SK-N-SH (cell line): ENCODE data around the gene APLP1. TPM values are rescaled to one million over a fixed set of nuclear protein-coding genes. Genes with fewer than 3 reads are reported as not detected.

ENCODE experiments used
- CTCF ChIA-PET: fragments of 300-600, 350-600 bp; formaldehyde crosslinking; extraction: SDS; loops from one replicate; lab custom pipeline; 2021; lab: Yijun Ruan, JAX
- POLR2A ChIA-PET: fragments of 350-600 bp; sonication (Branson Sonifier 250); formaldehyde crosslinking; extraction: SDS; loops from one replicate; lab custom pipeline; 2020; ENCODE audit warnings: antibody characterized with exemption, inconsistent platforms; lab: Yijun Ruan, JAX
- DNase-seq: peaks from one replicate; pipeline ENCODE4 v3.0.0; 2012
- H2AFZ ChIP-seq: fragments of 200-600 bp; sonication (generic); 2 replicates; pipeline ENCODE4 v1.8.1; 2016; ENCODE audit warnings: antibody characterized with exemption, mild to moderate bottlenecking, low read depth
- H3F3A ChIP-seq: fragments of 200-600 bp; sonication (generic); replicated peaks from 2 replicates; pipeline ENCODE3; 2016; ENCODE audit warnings: antibody characterized with exemption, mild to moderate bottlenecking; ENCODE audit not compliant: insufficient read depth
- H3K27ac ChIP-seq, 2 experiments: fragments of 200-500 bp in 1 of 2; fragments of 200-600 bp in 1 of 2; sonication (Bioruptor generic) in 1 of 2; sonication (generic), shearing (Covaris generic) in 1 of 2; 2 replicates each; pipeline versions ENCODE4 v1.5.1 to v1.6.1; 2014 to 2016; ENCODE audit warnings: low read depth in 2 of 2, inconsistent platforms in 1 of 2, low read length in 1 of 2, mild to moderate bottlenecking in 1 of 2, mixed read lengths in 1 of 2
- H3K27me3 ChIP-seq: fragments of 200-600 bp; sonication (generic), shearing (Covaris generic); 2 replicates; pipeline ENCODE4 v1.6.1; 2016; ENCODE audit warnings: mixed run types; ENCODE audit not compliant: insufficient read depth
- H3K36me3 ChIP-seq, 2 experiments: fragments of 200-500 bp in 1 of 2; fragments of 200-600 bp in 1 of 2; sonication (Bioruptor generic) in 1 of 2; sonication (generic) in 1 of 2; replicated peaks in 1 of 2; 2 replicates each; pipeline versions ENCODE3 to v1.5.1; 2014 to 2016; ENCODE audit warnings: low read length in 1 of 2, mild to moderate bottlenecking in 1 of 2; ENCODE audit not compliant: insufficient read depth in 2 of 2, control insufficient read depth in 1 of 2
- H3K4me1 ChIP-seq, 2 experiments: fragments of 200-500 bp in 1 of 2; fragments of 200-600 bp in 1 of 2; sonication (Bioruptor generic) in 1 of 2; sonication (generic), shearing (Covaris generic) in 1 of 2; 2 replicates each; pipeline versions ENCODE4 v1.5.1 to v1.6.1; 2014 to 2016; ENCODE audit warnings: low read depth in 1 of 2, low read length in 1 of 2, mixed run types in 1 of 2; ENCODE audit not compliant: insufficient read depth in 2 of 2, control insufficient read depth in 1 of 2
- H3K4me2 ChIP-seq: fragments of 200-600 bp; sonication (generic), shearing (Covaris generic); 2 replicates; pipeline ENCODE4 v1.6.1; 2017; ENCODE audit warnings: mixed run types
- H3K4me3 ChIP-seq, 2 experiments: fragments of 200-500 bp in 1 of 2; fragments of 200-600 bp in 1 of 2; sonication (Bioruptor generic) in 1 of 2; sonication (generic), shearing (Covaris generic) in 1 of 2; 2 replicates each; pipeline versions ENCODE4 v1.5.1 to v1.8.1; 2014 to 2016; ENCODE audit warnings: low read depth in 2 of 2, inconsistent platforms in 1 of 2, low read length in 1 of 2, mild to moderate bottlenecking in 1 of 2, mixed read lengths in 1 of 2, moderate library complexity in 1 of 2
- H3K79me2 ChIP-seq: fragments of 200-600 bp; sonication (generic); 2 replicates; pipeline ENCODE4 v1.8.1; 2017; ENCODE audit warnings: mild to moderate bottlenecking; ENCODE audit not compliant: insufficient read depth
- H3K9ac ChIP-seq: fragments of 200-600 bp; sonication (generic); 2 replicates; pipeline ENCODE4 v1.6.1; 2017; ENCODE audit warnings: mixed run types
- H3K9me2 ChIP-seq: fragments of 200-600 bp; sonication (generic); 2 replicates; pipeline ENCODE4 v1.6.1; 2017; ENCODE audit warnings: mixed run types
- H3K9me3 ChIP-seq: fragments of 200-600 bp; sonication (generic); 2 replicates; pipeline ENCODE4 v1.6.1; 2017; ENCODE audit warnings: mixed run types, mild to moderate bottlenecking, moderate library complexity
- H4K20me1 ChIP-seq: fragments of 200-600 bp; sonication (generic); 2 replicates; pipeline ENCODE4 v1.6.1; 2017; ENCODE audit warnings: mild to moderate bottlenecking, mixed run types; ENCODE audit not compliant: insufficient read depth
- CHD2 ChIP-seq: fragments of 150-350 bp; IDR thresholded peaks from 2 replicates; pipeline ENCODE4 v1.6.1; 2018; ENCODE audit warnings: low read length; ENCODE audit not compliant: partially characterized antibody
- EP300 ChIP-seq, 2 experiments: IDR thresholded peaks; 2 replicates each; pipeline versions ENCODE4 v1.4.0 to v1.6.1; 2012; ENCODE audit warnings: borderline replicate concordance in 1 of 2, low read depth in 1 of 2, low read length in 1 of 2
- EZH2phosphoT487 ChIP-seq: fragments of 200-600 bp; sonication (generic); IDR thresholded peaks from 2 replicates; pipeline ENCODE4 v1.6.1; 2017; ENCODE audit warnings: low read depth, mixed run types, mild to moderate bottlenecking, antibody characterized with exemption, moderate library complexity, borderline replicate concordance
- FOXJ3 ChIP-seq: sonication (generic); formaldehyde crosslinking; IDR thresholded peaks from 2 replicates; pipeline ENCODE4 v1.5.1; 2020; ENCODE audit warnings: mild to moderate bottlenecking, missing genetic modification reagents
- GABPA ChIP-seq: IDR thresholded peaks from 2 replicates; pipeline ENCODE4 v1.4.0; 2012; ENCODE audit warnings: low read depth, mild to moderate bottlenecking
- GATA2 ChIP-seq: sonication (generic); formaldehyde crosslinking; IDR thresholded peaks from 2 replicates; pipeline ENCODE4 v1.5.0; 2020; ENCODE audit warnings: mild to moderate bottlenecking, missing genetic modification reagents
- MEF2A ChIP-seq: IDR thresholded peaks from 2 replicates; pipeline ENCODE4 v1.4.0; 2012; ENCODE audit warnings: low read depth, borderline replicate concordance
- NRF1 ChIP-seq: IDR thresholded peaks from 2 replicates; pipeline ENCODE4 v1.6.1; 2012; ENCODE audit warnings: low read depth, mild to moderate bottlenecking, low read length
- RCOR1 ChIP-seq: fragments of 150-350 bp; IDR thresholded peaks from 2 replicates; pipeline ENCODE4 v1.6.1; 2017; ENCODE audit warnings: antibody characterized with exemption, low read length
- RFX5 ChIP-seq: IDR thresholded peaks from 2 replicates; pipeline ENCODE4 v1.6.1; 2012; ENCODE audit warnings: mild to moderate bottlenecking, improper control_type of control experiment, low read length
- SIN3A ChIP-seq: IDR thresholded peaks from 2 replicates; pipeline ENCODE4 v1.6.1; 2012; ENCODE audit warnings: low read depth, mild to moderate bottlenecking, low read length, moderate library complexity, borderline replicate concordance
- SMC3 ChIP-seq: IDR thresholded peaks from 2 replicates; pipeline ENCODE4 v1.6.1; 2012; ENCODE audit warnings: low read depth, low read length, improper control_type of control experiment
- TCF12 ChIP-seq: IDR thresholded peaks from 2 replicates; pipeline ENCODE4 v1.4.0; 2012
- WGBS: methylation state at CpG from one replicate; pipeline ENCODE4 v1.1.6; 2017; ENCODE audit warnings: low lambda C conversion rate; 5-methylcytosine and 5-hydroxymethylcytosine counted together
- polyA plus RNA-seq, 3 experiments: library from polyadenylated mRNA; depleted of rRNA; stranded (reverse); fragments of >200 nt; gene quantifications; 2 replicates each; pipeline ENCODE4 v1.2.3, GENCODE V29; 2012
- TF ChIP-seq, protein P1 (sequence below): IDR thresholded peaks from 2 replicates; pipeline ENCODE4; 2012
- TF ChIP-seq, protein P2 (sequence below): fragments of 150-350 bp; IDR thresholded peaks from 2 replicates; pipeline ENCODE4 v1.6.1; 2017; ENCODE audit warnings: antibody characterized with exemption, low read length, low read depth, borderline replicate concordance
- TF ChIP-seq, protein P3 (sequence below): fragments of 200-600 bp; sonication (generic); IDR thresholded peaks from 2 replicates; pipeline ENCODE4 v1.6.1; 2017; ENCODE audit warnings: antibody characterized with exemption, mild to moderate bottlenecking, moderate library complexity
- TF ChIP-seq, protein P4 (sequence below): IDR thresholded peaks from 2 replicates; pipeline ENCODE4 v1.4.0; 2012; ENCODE audit warnings: low read depth, borderline replicate concordance

APLP1 gene
- polyA plus RNA-seq, 1 of the 3 experiments (the other 2 are of a cell fraction): 66.7 TPM

DNA sequence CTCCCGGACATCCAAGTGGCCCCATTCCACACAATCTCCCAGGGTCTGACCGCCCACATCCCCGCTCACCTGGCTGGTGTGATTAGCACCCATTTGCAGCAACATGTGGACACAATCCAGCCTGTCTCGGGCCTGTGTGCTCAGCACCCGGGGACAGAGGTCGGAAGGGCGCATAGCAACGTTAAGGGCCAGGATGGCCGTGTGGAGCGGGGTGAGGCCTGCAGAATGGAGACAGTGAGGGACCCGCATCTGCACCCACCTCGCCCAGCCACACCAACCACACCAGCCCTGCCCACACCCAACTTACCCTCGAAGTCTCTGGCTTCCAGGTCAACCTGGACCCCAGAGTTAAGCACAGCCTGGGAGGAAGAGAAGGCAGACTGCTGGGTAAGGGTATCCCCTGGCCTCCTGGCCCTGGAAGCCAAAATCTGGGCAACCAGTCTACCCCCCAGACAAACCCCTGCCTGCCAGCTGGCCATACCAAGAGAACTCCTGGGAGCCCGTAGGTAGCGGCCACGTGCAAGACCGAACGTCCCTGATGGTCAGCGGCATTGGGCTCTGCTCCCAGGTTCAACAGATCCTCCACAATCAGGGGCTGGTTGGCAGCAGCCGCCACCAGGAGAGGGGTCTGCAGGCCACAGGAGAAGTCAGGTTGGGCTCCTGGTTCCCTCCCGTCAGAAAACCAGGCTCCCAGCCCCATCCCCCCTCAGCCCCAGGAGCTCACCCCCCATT, 27.7 kb downstream of the APLP1 start:
- Histone ChIP-seq H3F3A (peaks cover 3% of the 10 kb centered on the region), H3K4me2 (no peak overlapping the region), H3K9ac (no peak overlapping the region), H3K79me2 (peaks cover 11% of the 10 kb centered on the region; the same call in 1 of the 2 replicates), H4K20me1 (no peaks in the 10 kb centered on the region), H3K4me1 (peaks cover 5 to 8% of the 10 kb centered on the region in 2 experiments; a peak in 3 of 4 replicates), H3K9me3 (no peaks in the 10 kb centered on the region), H3K4me3 (no peak overlapping the region), H3K27ac (no peak overlapping the region), H3K36me3 (peaks cover 0 to 10% of the 10 kb centered on the region in 2 experiments), H2AFZ (no peak overlapping the region), H3K9me2 (no peaks in the 10 kb centered on the region), H3K27me3 (no peaks in the 10 kb centered on the region)
- CTCF ChIA-PET: interaction anchor here (3.0 kb wide), 1 partner anchor 36 kb away, joined by 11 read pairs; no protein-coding TSS in a partner anchor
- TF ChIP-seq RCOR1 (no peak), FOXJ3 (CRISPR knock-in tag) (no peak), SIN3A (no peak), CHD2 (no peak), MEF2A (no peak), SMC3 (no peak)
- TF ChIP-seq, protein P1, sequence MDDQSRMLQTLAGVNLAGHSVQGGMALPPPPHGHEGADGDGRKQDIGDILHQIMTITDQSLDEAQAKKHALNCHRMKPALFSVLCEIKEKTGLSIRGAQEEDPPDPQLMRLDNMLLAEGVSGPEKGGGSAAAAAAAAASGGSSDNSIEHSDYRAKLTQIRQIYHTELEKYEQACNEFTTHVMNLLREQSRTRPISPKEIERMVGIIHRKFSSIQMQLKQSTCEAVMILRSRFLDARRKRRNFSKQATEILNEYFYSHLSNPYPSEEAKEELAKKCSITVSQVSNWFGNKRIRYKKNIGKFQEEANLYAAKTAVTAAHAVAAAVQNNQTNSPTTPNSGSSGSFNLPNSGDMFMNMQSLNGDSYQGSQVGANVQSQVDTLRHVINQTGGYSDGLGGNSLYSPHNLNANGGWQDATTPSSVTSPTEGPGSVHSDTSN: no peak
- TF ChIP-seq, protein P2, sequence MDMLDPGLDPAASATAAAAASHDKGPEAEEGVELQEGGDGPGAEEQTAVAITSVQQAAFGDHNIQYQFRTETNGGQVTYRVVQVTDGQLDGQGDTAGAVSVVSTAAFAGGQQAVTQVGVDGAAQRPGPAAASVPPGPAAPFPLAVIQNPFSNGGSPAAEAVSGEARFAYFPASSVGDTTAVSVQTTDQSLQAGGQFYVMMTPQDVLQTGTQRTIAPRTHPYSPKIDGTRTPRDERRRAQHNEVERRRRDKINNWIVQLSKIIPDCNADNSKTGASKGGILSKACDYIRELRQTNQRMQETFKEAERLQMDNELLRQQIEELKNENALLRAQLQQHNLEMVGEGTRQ: no peak
- POLR2A ChIA-PET: interaction anchor here (1.2 kb wide), 1 partner anchor 219 kb away, joined by 3 read pairs; the partner anchor contains the start of genes POLR2I and TBCB
- DNase-seq: no peak
- 87% methylated on average over 14 of the region's 21 CpGs for WGBS

DNA sequence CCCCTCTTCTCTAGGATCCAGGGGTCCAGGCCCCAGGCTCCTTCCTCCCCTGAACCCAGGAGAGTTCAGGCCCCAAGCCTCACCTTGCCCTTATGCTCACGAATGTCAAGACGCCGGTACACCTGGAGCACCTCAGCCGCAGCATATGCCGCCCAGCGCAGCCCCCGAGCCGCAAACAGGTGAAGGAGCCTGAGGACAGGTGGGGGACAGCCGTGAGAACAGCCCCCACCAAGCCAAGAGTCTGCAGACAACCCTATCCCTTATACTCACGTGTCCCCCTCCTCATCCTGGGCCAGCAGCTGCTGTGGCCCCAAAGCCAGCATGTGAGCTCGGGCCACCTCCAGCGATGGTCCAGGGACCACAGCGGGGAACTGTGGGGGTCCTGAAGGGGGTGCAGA, 28.3 kb downstream of the APLP1 start:
- H3K4me2 ChIP-seq: no peak overlapping the region
- no peak overlapping the region for H3K4me3 ChIP-seq
- POLR2A ChIA-PET: interaction anchor here (1.2 kb wide), 1 partner anchor 218 kb away, joined by 3 read pairs; the partner anchor contains the start of genes POLR2I and TBCB
- 95% methylated on average over 9 of the region's 13 CpGs for WGBS
- no peaks in the 10 kb centered on the region for H3K9me2 ChIP-seq
- H4K20me1 ChIP-seq: no peaks in the 10 kb centered on the region
- TF ChIP-seq, protein P3, sequence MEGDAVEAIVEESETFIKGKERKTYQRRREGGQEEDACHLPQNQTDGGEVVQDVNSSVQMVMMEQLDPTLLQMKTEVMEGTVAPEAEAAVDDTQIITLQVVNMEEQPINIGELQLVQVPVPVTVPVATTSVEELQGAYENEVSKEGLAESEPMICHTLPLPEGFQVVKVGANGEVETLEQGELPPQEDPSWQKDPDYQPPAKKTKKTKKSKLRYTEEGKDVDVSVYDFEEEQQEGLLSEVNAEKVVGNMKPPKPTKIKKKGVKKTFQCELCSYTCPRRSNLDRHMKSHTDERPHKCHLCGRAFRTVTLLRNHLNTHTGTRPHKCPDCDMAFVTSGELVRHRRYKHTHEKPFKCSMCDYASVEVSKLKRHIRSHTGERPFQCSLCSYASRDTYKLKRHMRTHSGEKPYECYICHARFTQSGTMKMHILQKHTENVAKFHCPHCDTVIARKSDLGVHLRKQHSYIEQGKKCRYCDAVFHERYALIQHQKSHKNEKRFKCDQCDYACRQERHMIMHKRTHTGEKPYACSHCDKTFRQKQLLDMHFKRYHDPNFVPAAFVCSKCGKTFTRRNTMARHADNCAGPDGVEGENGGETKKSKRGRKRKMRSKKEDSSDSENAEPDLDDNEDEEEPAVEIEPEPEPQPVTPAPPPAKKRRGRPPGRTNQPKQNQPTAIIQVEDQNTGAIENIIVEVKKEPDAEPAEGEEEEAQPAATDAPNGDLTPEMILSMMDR: no peak
- TF ChIP-seq, protein P2: no peak
- TF ChIP-seq RFX5: no peak
- TF ChIP-seq TCF12: no peak
- TF ChIP-seq, protein P4, sequence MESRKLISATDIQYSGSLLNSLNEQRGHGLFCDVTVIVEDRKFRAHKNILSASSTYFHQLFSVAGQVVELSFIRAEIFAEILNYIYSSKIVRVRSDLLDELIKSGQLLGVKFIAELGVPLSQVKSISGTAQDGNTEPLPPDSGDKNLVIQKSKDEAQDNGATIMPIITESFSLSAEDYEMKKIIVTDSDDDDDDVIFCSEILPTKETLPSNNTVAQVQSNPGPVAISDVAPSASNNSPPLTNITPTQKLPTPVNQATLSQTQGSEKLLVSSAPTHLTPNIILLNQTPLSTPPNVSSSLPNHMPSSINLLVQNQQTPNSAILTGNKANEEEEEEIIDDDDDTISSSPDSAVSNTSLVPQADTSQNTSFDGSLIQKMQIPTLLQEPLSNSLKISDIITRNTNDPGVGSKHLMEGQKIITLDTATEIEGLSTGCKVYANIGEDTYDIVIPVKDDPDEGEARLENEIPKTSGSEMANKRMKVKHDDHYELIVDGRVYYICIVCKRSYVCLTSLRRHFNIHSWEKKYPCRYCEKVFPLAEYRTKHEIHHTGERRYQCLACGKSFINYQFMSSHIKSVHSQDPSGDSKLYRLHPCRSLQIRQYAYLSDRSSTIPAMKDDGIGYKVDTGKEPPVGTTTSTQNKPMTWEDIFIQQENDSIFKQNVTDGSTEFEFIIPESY: no peak
- TF ChIP-seq NRF1: no peak
- TF ChIP-seq GATA2 (CRISPR knock-in tag): no peak
- no peak for TF ChIP-seq SIN3A
- TF ChIP-seq EZH2phosphoT487: no peak
- no peak for TF ChIP-seq EP300 (IDR thresholded peaks at IDR 0.05; ENCODE audit: borderline replicate concordance in 1 of 2, low read depth in 1 of 2, low read length in 1 of 2)
- TF ChIP-seq GABPA: no peak
- H2AFZ ChIP-seq: no peak overlapping the region
- H3F3A ChIP-seq: peaks cover 9% of the 10 kb centered on the region
- no peak overlapping the region for H3K9ac ChIP-seq
- no peak overlapping the region for H3K27ac ChIP-seq
- H3K9me3 ChIP-seq: no peaks in the 10 kb centered on the region
- no peak for DNase-seq
- H3K27me3 ChIP-seq: no peaks in the 10 kb centered on the region
- peaks cover 11% of the 10 kb centered on the region; the same call in 1 of the 2 replicates for H3K79me2 ChIP-seq
- H3K36me3 ChIP-seq: peaks cover 0 to 10% of the 10 kb centered on the region in 2 experiments
- H3K4me1 ChIP-seq: peaks cover 5 to 13% of the 10 kb centered on the region in 2 experiments; a peak in 3 of 4 replicates
- CTCF ChIA-PET: interaction anchor here (3.0 kb wide), 1 partner anchor 36 kb away, joined by 11 read pairs; no protein-coding TSS in a partner anchor
